ENCODE measurements around the gene MTTP.

MTTP gene

DNA sequence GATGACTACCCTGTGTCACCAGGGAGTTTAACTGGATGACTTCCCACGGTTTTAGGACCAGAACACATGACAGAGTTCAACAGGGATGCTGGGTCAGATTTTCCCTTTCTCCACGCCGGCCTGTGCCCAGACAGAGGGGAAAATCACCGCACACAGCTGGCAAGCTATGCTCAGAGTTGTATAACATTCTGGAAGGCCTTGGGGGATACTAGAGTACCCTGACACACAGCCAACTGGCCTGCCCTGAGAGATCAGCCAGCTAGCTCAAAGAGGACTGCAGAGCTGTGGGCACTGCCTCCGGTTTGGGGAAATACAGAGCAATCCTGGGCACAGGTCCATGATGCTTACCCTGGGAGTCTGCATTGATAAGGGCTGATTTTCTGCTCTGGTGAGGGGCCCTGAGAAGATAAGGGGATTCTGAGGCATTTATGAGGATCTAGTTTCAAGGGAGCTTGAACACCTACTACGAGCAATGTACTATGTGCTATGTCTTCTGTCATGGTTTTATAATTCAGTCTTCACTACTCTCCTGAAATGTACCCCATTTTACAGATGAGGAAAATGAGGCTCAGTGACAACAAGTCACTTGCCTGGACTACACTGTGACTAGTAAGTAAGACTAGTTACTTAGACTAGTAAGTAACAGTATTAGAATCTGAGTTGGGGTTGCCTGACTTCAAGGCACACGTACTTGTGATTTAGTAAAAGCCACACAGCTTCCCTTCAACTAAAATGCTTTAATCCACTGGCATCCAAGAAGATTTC, 68.3 kb downstream of the MTTP start:
- no peak for DNase-seq

- no peak for DNase-seq
These were observed 69.8 kb downstream of the MTTP start for GRCh38 chr4:99644453-99644852.

DNA sequence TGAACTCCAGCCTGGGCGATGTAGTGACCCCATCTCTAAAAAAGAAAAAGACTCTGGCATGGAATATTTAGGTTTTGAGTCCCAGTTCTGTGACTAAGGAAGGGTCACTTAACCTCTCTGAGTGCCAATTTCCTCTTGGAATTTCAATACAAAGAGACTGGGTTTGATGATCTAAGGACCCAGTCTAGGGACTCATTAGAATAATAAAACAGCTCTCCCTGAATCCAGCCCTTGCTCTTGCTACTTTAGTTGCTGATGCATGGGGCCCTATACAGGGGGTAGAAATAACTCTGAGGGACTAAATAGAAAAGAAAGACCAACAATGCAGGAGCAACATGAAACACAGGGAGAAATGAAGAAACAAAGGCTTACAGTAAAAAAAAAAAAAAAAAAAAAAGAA, 70.4 kb downstream of the MTTP start:
- no peak for DNase-seq

DNA sequence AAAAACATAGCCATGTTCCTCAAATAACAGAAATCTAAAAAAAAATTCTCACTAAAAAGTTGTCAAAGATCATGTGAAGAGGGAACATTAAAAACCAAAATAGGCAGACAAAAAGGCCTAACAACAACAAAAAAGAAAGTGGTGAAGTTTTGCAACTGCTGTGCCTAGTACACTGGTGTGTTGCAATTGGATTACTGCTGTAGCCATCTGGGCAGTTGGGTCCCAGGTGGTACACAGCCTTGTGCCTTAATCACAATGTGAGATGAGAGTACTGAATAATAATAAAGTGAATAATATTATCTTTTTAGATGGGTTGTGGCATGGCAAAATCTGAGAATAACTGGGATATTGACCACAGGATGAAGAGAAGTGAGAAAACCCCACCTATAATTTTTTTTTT, 71.0 kb downstream of the MTTP start:
- DNase-seq, result no peak

GRCh38 chr4:99647071-99647470, 72.4 kb downstream of the MTTP start:
- no peak for DNase-seq

DNA sequence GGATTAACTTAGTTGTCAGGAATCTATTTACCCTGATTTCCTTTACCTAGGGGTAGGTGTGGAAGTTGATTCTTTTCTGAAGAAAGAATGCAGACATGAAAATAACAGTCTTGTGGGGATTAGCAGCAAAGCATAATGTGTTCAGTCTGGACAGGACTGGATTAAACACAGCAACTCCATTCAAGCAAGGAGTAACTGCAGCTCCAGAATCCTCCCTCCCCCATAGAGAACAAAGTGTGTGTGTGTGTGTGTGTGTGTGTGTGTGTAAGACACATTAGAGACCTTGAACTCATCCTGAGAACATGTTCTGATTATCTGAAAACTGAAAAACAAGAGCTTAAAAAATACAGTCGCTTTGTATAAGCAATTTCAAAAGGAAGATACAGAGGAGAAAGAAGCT, 73.7 kb downstream of the MTTP start:
- no peak for DNase-seq

DNA sequence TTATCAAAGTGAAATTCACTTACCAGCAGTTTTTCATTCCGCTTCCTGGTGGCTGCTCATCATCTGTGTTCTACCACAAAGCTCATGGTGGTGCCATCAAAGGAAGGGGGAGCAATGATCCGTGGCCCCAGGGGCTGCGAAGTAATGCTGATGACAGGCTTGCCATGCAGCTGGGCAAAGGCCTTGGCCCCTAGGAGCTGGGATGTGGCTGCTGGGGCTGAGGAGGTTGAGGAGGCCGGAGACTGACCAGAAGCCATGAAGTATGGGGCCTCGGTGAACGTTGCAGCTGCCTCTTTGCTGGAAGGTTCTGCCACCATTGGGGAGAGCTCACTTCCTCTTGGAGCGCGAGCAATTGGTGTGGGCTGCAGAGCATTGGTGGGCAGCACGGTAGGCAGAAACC, 74.6 kb downstream of the MTTP start:
- DNase-seq, result no peak

GRCh38 chr4:99649778-99650177, 75.2 kb downstream of the MTTP start:
- DNase-seq, result no peak

DNA sequence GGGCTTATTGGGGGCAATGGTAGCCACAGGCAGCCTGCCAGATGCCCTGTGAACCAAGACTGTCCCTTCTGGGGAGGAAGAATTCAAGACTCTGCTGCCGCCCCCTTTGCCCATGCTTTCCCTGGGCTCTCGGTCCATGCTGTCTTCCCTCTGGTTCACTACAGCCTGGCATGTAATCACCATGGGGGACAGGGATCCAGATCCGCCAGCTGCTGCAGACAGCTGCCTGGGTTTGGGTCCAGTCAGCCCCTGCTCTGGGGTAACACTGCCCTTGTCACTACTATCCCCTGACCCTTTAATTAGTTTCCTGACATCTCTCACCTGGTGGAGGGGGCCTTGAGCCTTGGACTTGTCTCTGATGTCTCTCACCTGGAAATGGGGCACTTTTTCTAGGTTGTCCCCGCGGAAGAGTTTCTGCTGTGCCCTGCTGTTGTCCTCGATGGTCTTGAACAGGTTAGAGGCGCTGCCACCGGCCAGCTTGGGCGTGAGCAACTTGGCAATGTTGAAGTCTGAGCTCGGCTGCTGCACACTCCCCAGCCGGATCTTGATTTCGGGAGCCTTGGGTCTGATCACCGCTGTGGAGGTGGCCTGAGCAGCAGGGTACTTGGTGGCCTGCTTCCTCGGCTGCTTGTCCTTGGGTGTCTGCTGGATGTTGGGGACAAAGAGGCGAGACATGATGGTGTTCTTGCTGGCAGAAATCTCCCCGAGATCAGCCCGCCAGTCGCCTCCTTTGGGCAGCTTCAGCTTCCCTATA, 76.6 kb downstream of the MTTP start:
- no peak for DNase-seq

DNA sequence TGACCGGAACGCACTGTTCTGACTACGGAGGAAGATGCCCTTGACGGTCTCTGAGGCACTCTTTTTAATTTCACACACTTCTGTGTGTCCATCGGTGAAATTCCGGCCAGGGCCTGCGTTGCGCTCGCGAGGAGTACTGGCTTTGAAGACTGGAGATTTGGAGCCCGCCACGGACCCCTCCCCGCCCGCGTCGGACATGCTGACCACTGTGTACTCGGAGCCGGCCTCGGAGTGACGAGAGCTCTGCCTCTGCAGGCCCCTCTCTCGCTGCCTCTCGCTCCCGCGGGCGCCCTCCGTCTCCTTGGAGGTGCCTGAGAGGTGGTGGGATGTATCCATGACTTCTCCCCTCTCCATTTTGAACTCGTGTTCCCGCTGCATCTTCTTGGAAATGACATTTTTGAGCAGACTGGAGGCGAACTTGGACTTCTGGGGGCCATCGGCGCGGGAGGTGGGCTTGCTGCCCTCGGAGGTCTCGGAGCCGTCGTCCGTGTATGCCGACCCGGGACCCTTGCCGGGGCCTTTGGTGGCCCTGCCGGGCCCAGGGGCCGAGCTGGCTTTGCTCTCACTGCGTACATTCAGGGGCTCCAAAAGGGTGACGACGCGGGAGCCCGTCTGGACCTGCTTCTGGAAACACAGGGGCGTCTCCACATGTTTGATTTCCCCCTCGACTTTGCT, 77.3 kb downstream of the MTTP start:
- no peak for DNase-seq

GRCh38 chr4:99652596-99653436, 78.2 kb downstream of the MTTP start:
- no peak for DNase-seq

DNA sequence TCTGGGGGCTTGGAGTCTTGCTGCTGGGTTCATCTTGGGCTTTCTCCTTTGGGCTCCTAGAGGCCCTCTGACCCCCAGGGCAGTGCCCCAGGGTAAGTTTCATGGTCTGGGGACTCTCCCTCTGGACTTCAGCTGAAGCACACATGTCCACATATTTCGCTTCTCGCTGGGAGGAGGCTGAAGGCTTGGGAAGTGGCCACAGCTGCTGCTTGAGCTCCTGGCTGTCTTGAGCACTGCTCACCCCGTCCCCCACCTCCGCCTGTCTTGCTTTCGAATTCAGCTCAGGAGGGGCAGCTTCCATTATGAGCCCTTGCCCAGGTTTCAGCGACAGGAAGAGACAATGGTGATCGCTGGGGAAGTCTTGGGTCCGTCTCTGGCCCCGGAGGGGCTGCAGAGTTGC, 79.3 kb downstream of the MTTP start:
- DNase-seq, result no peak

DNA sequence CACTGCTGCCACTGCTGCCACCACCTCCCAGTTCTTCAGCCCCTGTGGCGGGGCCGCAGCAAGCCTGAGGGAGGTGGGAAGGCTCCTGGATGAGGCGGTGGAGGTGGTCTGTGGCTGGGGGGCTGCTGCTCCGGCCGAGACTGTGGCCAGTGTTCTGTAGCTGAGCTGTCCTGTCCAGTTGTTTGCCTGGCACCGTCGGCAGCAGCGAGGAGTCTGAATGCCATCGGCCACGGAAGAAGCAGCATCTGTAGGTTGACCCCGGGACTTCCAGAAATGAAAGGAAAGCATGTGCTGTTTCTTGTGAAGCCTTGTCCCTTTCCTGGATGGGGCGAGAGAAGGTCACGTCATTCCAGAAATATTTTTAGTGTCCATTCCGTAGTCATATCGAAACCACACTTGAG, 79.7 kb downstream of the MTTP start:
- no peak for DNase-seq

DNA sequence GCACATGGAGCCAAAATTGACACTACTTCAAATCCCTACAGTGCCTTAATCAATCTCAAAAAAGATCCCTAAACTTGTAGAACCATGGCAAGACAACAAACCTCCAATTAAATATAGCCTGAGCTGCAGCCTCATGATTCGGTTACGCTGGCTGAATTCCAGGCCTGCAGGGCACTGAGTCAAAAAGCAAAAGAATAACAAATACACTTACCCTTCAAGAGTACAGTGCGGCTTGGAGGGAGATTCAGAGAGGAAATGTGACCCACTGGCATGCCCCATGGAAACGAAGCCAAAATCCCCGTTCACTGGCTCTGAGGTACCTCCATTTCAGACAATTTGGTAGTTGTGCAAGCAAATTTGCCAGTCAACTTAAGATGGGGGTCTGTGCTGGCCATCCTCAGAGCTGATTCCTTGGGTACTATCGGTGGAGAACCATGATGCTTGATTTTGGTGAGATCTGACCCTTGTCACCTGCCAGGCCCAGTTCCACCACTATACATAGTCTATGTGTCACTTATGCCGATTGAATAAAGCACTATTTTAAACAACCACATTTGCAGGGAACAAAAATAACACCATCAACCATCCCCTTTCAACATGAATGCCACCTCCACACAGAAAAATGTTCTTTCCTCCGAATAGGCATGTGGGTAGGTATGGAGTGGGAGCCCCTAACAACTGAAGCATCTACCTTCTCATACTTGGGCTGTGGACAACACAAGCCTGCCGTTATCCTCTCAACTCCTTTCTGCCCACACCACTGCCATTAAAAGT, 80.9 kb downstream of the MTTP start:
- DNase-seq, result no peak

GRCh38 chr4:99657798-99658197, 83.2 kb downstream of the MTTP start, which contains the start of gene C4orf54:
C4orf54 (minus strand) TSS chr4:99657828; CDS start chr4:99654648, 3,180 bp downstream.
- no peak for DNase-seq

GRCh38 chr4:99658666-99659065, 84.0 kb downstream of the MTTP start:
- no peak for DNase-seq

GRCh38 chr4:99661907-99662306, 87.3 kb downstream of the MTTP start:
- DNase-seq, result no peak

DNA sequence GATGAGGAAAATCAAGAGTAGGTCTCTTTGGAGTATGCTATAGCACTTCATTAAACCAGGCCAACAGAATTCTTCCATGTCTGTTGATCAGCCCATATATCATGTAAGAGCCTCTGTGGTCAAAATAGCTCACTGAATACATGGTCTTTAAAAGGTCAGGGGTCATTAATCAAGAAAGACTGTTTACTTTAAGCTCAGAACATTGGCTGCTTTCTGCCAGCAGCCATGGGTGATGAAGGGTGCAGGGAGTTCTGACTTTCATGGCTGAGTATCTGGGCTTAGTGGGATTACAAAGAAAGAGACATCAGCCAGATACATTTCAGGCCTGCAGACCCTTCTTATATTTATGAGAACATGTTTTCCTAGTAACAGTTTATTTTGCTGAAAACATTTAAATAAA, 90.1 kb downstream of the MTTP start:
- DNase-seq, result no peak

GRCh38 chr4:99665983-99666382, 91.4 kb downstream of the MTTP start:
- no peak for DNase-seq

DNA sequence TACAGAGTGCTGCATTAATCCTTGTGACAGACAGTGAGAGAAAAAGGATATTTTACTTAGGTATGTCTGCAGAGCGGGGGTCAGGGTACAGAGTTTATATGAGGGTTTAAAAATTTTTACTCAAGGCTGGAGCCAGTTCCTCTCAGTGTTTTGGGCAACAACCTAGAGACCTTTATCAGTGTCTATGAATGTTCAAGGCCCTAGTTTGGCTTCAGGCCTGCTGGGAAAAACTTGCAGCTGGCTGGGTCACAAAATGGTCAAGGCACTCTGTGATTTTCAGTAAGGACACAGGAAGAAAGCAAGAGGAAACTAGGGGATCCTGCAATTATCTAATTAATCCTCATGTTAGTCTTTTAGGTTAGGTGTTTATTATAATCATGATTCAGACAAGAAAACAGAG, 93.8 kb downstream of the MTTP start:
- no peak for DNase-seq

DNA sequence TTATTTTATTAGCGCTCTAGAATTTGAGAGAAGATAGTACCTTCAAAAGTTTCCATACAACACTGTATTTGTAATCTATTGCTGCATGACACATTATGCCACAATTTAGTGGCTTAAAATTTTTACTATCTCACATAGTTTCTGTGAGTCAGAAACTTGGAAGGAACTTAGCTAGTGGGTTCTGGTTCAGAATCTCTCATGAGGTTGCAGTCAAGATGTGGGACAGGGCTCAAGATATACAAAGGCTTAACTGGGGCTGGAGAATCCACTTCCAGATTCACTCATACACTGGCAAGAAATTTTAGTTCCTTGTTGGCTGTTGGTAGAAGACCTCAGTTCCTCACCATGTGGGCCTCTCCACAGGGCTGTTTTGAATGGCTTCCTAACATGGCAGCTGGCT, 94.5 kb downstream of the MTTP start:
- no peak for DNase-seq

DNA sequence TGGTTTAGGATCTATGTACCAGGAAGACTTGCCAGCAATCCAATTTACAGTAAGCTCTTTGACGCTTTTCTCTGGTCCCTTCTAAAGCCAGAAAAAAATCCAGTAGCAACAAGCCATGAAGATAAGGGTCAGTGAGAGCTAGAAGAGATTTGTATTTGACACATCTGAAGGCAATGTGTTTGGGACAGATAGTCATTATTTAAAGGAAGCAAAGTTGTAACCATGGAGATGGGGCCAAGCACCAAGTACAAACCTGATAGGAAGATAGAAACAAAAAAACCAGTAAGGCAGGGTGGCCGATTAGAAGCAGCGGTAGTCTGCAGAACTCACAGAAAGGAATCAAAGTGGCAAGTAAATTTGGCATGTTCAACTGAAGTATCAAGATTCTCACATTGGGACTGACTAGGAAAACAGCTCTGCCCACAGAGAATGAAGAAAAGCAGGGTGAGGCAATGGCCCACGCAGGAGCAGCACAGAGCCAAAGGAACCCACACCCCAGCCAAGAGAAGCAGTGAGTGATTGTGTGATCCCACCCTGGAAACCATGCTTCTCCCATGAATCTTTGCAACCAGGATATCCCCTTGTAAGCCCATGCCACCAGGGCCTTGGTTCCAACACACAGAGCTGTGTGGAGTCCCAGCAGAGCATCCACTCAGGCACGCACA, 95.9 kb downstream of the MTTP start:
- no peak for DNase-seq

Data from activated naive CD4-positive, alpha-beta T cell treated with Interleukin-2 at 50 U/mL for 16 hours (primary cell).